Stromal cell of bone marrow (primary cell): ENCODE results near the gene APBB1IP.

ENCODE experiments used
- DNase-seq: peaks from one replicate; pipeline ENCODE4 v3.0.0-alpha.2; 2012; ENCODE audit warnings: low read depth

Gene APBB1IP

GRCh38 chr10:26507441-26507840, 69.3 kb downstream of the APBB1IP start:
- no peak for DNase-seq

GRCh38 chr10:26508016-26508415, 69.9 kb downstream of the APBB1IP start:
- no peak for DNase-seq

- DNase-seq = no peak
Observed at GRCh38 chr10:26509307-26509706, 71.2 kb downstream of the APBB1IP start.

- no peak for DNase-seq
Observed at GRCh38 chr10:26513101-26513500, 75.0 kb downstream of the APBB1IP start.

- DNase-seq = no peak
Observed at GRCh38 chr10:26516540-26517101, 78.5 kb downstream of the APBB1IP start.

- no peak for DNase-seq
Observed at GRCh38 chr10:26517141-26517867, 79.2 kb downstream of the APBB1IP start.

GRCh38 chr10:26519803-26520202, 81.7 kb downstream of the APBB1IP start:
- DNase-seq = no peak

- no peak for DNase-seq
Observed at GRCh38 chr10:26520575-26520974, 82.4 kb downstream of the APBB1IP start.

GRCh38 chr10:26524161-26524896, 86.2 kb downstream of the APBB1IP start:
- DNase-seq = no peak

GRCh38 chr10:26525586-26525985, 87.4 kb downstream of the APBB1IP start:
- no peak for DNase-seq

GRCh38 chr10:26527018-26527417, 88.9 kb downstream of the APBB1IP start:
- DNase-seq = no peak

GRCh38 chr10:26528048-26528447, 89.9 kb downstream of the APBB1IP start:
- DNase-seq = no peak

- DNase-seq = no peak
Observed at GRCh38 chr10:26528715-26529393, 90.7 kb downstream of the APBB1IP start.

GRCh38 chr10:26534384-26534783, 96.2 kb downstream of the APBB1IP start:
- no peak for DNase-seq

- DNase-seq = no peak
Observed at GRCh38 chr10:26540601-26541000, 102.5 kb downstream of the APBB1IP start.

- DNase-seq = no peak
Observed at GRCh38 chr10:26543567-26544306, 105.6 kb downstream of the APBB1IP start.

GRCh38 chr10:26544932-26545331, 106.8 kb downstream of the APBB1IP start:
- no peak for DNase-seq

- DNase-seq = no peak
Observed at GRCh38 chr10:26550774-26551526, 112.8 kb downstream of the APBB1IP start.

GRCh38 chr10:26554246-26554645, 116.1 kb downstream of the APBB1IP start:
- no peak for DNase-seq

- peak; percentile 84 for DNase-seq
Observed at GRCh38 chr10:26555719-26556368, 117.7 kb downstream of the APBB1IP start.
